Chondrocyte (in vitro differentiated cells): ENCODE measurements around the gene TOM1L2. TPM values are rescaled to one million over a fixed set of nuclear protein-coding genes. Genes with fewer than 3 reads are reported as not detected.

Source experiments
- DNase-seq: peaks from one replicate; pipeline ENCODE4 v3.0.0; 2021; ENCODE audit warnings: mixed read lengths, low spot score
- H3K27ac Mint-ChIP-seq: one replicate; pipeline ENCODE4 v1.8.0; 2021; ENCODE audit warnings: mild to moderate bottlenecking, moderate library complexity, mixed read lengths; ENCODE audit not compliant: unreplicated experiment
- H3K27me3 Mint-ChIP-seq: 2 replicates; pipeline ENCODE4 v1.8.0; 2021; ENCODE audit warnings: low read depth, mixed read lengths
- H3K36me3 Mint-ChIP-seq: 2 replicates; pipeline ENCODE4 v1.8.0; 2021; ENCODE audit warnings: low read depth, mixed read lengths
- H3K4me1 Mint-ChIP-seq: 2 replicates; pipeline ENCODE4 v1.8.0; 2021; ENCODE audit warnings: low read depth, mild to moderate bottlenecking, mixed read lengths
- H3K4me3 Mint-ChIP-seq: one replicate; pipeline ENCODE4 v1.8.0; 2021; ENCODE audit warnings: mild to moderate bottlenecking, moderate library complexity, mixed read lengths; ENCODE audit not compliant: unreplicated experiment
- H3K9me3 Mint-ChIP-seq: 2 replicates; pipeline ENCODE4 v1.8.0; 2021; ENCODE audit warnings: low read depth, mixed read lengths
- CTCF ChIP-seq: fragments of 200-600 bp; sonication (generic); IDR thresholded peaks from 2 replicates; pipeline ENCODE4 v1.5.0; 2021; ENCODE audit warnings: antibody characterized with exemption, mild to moderate bottlenecking, moderate library complexity
- total RNA-seq: library from RNA; stranded (reverse); gene quantifications from 3 replicates; pipeline ENCODE4 v1.2.1, GENCODE V29; 2021

Gene TOM1L2
- total RNA-seq, 1 donor from 2014 or later = 56.1 TPM

- DNase-seq = no peak
- peaks cover 7% of the 10 kb centered on the region for H3K4me1 Mint-ChIP-seq
- peaks cover 14% of the 10 kb centered on the region for H3K36me3 Mint-ChIP-seq
- TF ChIP-seq CTCF = no peak
- H3K27me3 Mint-ChIP-seq = no peaks in the 10 kb centered on the region
- no peak overlapping the region for H3K4me3 Mint-ChIP-seq
- no peaks in the 10 kb centered on the region for H3K9me3 Mint-ChIP-seq
- no peak overlapping the region for H3K27ac Mint-ChIP-seq
These were observed 45.8 kb upstream of the TOM1L2 start for GRCh38 chr17:18017958-18018357.

GRCh38 chr17:18016426-18016825, 44.2 kb upstream of the TOM1L2 start:
- Mint-ChIP-seq H3K36me3 (peaks cover 16% of the 10 kb centered on the region), H3K4me3 (no peak overlapping the region), H3K4me1 (peaks cover 7% of the 10 kb centered on the region), H3K9me3 (no peaks in the 10 kb centered on the region), H3K27me3 (no peaks in the 10 kb centered on the region), H3K27ac (no peak overlapping the region)
- peak; percentile 21 for DNase-seq
- TF ChIP-seq CTCF = no peak

- no peak overlapping the region for H3K27ac Mint-ChIP-seq
- no peak for TF ChIP-seq CTCF
- no peaks in the 10 kb centered on the region for H3K27me3 Mint-ChIP-seq
- no peaks in the 10 kb centered on the region for H3K9me3 Mint-ChIP-seq
- H3K4me3 Mint-ChIP-seq = no peak overlapping the region
- peaks cover 10% of the 10 kb centered on the region for H3K36me3 Mint-ChIP-seq
- H3K4me1 Mint-ChIP-seq = peaks cover 7% of the 10 kb centered on the region
- DNase-seq = peak; percentile 15
These were observed 43.4 kb upstream of the TOM1L2 start for GRCh38 chr17:18015593-18015992.

- TF ChIP-seq CTCF = no peak
- DNase-seq = peak; percentile 48
- Mint-ChIP-seq H3K36me3 (peaks cover 11% of the 10 kb centered on the region), H3K27ac (no peak overlapping the region), H3K4me3 (no peak overlapping the region), H3K4me1 (peaks cover 12% of the 10 kb centered on the region), H3K9me3 (no peaks in the 10 kb centered on the region), H3K27me3 (no peaks in the 10 kb centered on the region)
These were observed 41.8 kb upstream of the TOM1L2 start for GRCh38 chr17:18014006-18014405.

- no peak for TF ChIP-seq CTCF
- no peak overlapping the region for H3K4me3 Mint-ChIP-seq
- peaks cover 10% of the 10 kb centered on the region for H3K4me1 Mint-ChIP-seq
- peaks cover 14% of the 10 kb centered on the region for H3K36me3 Mint-ChIP-seq
- H3K27ac Mint-ChIP-seq = no peak overlapping the region
- H3K9me3 Mint-ChIP-seq = no peaks in the 10 kb centered on the region
- DNase-seq = peak; percentile 57
- no peaks in the 10 kb centered on the region for H3K27me3 Mint-ChIP-seq
These were observed 39.1 kb upstream of the TOM1L2 start for GRCh38 chr17:18011286-18011685.
